ENCODE results near the gene NLRX1.

- no peak for TF ChIP-seq CTCF (IDR thresholded peaks at IDR 0.05)
- no peak for TF ChIP-seq POLR2A (IDR thresholded peaks at IDR 0.05)
Measured at GRCh38 chr11:119222891-119223290, 54.4 kb downstream of the NLRX1 start.
